Trophoblast cell (in vitro differentiated cells and primary cell): ENCODE data around the gene CFAP92.

ENCODE experiments used
- DNase-seq, 2 donors: peaks; one replicate each; pipeline ENCODE4 v3.0.0-alpha.2; 2016
- H2AFZ ChIP-seq: 2 replicates; pipeline ENCODE4 v1.6.1; 2013; ENCODE audit warnings: low read length, moderate library complexity, mild to moderate bottlenecking; ENCODE audit not compliant: insufficient read depth, poor library complexity
- H2AK5ac ChIP-seq: 2 replicates; pipeline ENCODE4 v1.6.1; 2013; ENCODE audit warnings: mild to moderate bottlenecking, low read length
- H2BK120ac ChIP-seq: 2 replicates; pipeline ENCODE4 v1.6.1; 2013; ENCODE audit warnings: low read length, mild to moderate bottlenecking, moderate library complexity; ENCODE audit not compliant: insufficient read depth, poor library complexity
- H2BK12ac ChIP-seq: 2 replicates; pipeline ENCODE4 v1.6.1; 2013; ENCODE audit warnings: mild to moderate bottlenecking, low read length, moderate library complexity
- H2BK5ac ChIP-seq: 2 replicates; pipeline ENCODE4 v1.6.1; 2013; ENCODE audit warnings: low read length, low read depth, moderate library complexity, mild to moderate bottlenecking; ENCODE audit not compliant: poor library complexity
- H3K14ac ChIP-seq: 2 replicates; pipeline ENCODE4 v1.6.1; 2013; ENCODE audit warnings: mild to moderate bottlenecking, low read length
- H3K18ac ChIP-seq: 2 replicates; pipeline ENCODE4 v1.6.1; 2013; ENCODE audit warnings: mild to moderate bottlenecking, low read length
- H3K23ac ChIP-seq: 2 replicates; pipeline ENCODE4 v1.6.1; 2013; ENCODE audit warnings: low read length
- H3K27ac ChIP-seq: 2 replicates; pipeline ENCODE4 v1.5.1; 2013; ENCODE audit warnings: low read depth, mild to moderate bottlenecking, inconsistent platforms, low read length, moderate library complexity
- H3K27me3 ChIP-seq: 2 replicates; pipeline ENCODE4 v1.6.1; 2013; ENCODE audit warnings: inconsistent platforms, mild to moderate bottlenecking, low read length, moderate library complexity; ENCODE audit not compliant: insufficient read depth
- H3K36me3 ChIP-seq, 2 experiments: 1 replicate in 1 of 2; 2 replicates in 1 of 2; pipeline ENCODE4 v1.6.1; 2013; ENCODE audit warnings: low read length in 2 of 2, mild to moderate bottlenecking in 2 of 2, moderate library complexity in 1 of 2; ENCODE audit not compliant: insufficient read depth in 2 of 2, control insufficient read depth in 1 of 2
- H3K4ac ChIP-seq: 2 replicates; pipeline ENCODE4 v1.6.1; 2013; ENCODE audit warnings: low read depth, mild to moderate bottlenecking, low read length, moderate library complexity
- H3K4me1 ChIP-seq, 2 experiments: 1 replicate in 1 of 2; 2 replicates in 1 of 2; pipeline ENCODE4 v1.6.1; 2013; ENCODE audit warnings: low read length in 2 of 2, mild to moderate bottlenecking in 2 of 2, moderate library complexity in 1 of 2; ENCODE audit not compliant: insufficient read depth in 2 of 2, control insufficient read depth in 1 of 2
- H3K4me2 ChIP-seq: 2 replicates; pipeline ENCODE4 v1.6.1; 2013; ENCODE audit warnings: inconsistent platforms, mild to moderate bottlenecking, low read length, moderate library complexity
- H3K4me3 ChIP-seq: 2 replicates; pipeline ENCODE4 v1.5.1; 2013; ENCODE audit warnings: mild to moderate bottlenecking, low read depth, low read length, inconsistent platforms
- H3K79me1 ChIP-seq: one replicate; pipeline ENCODE4 v1.6.1; 2013; ENCODE audit warnings: low read length
- H3K79me2 ChIP-seq: 2 replicates; pipeline ENCODE4 v1.6.1; 2013; ENCODE audit warnings: low read length, mild to moderate bottlenecking; ENCODE audit not compliant: control insufficient read depth, insufficient read depth, poor library complexity
- H3K9ac ChIP-seq: 2 replicates; pipeline ENCODE4 v1.6.1; 2013; ENCODE audit warnings: mild to moderate bottlenecking, low read length
- H3K9me3 ChIP-seq: 2 replicates; pipeline ENCODE4 v1.6.1; 2013; ENCODE audit warnings: low read depth, mild to moderate bottlenecking, control low read depth, inconsistent platforms, low read length; ENCODE audit not compliant: insufficient read depth
- H4K12ac ChIP-seq: 2 replicates; pipeline ENCODE4 v1.6.1; 2013; ENCODE audit warnings: low read depth, mild to moderate bottlenecking, low read length, moderate library complexity
- H4K8ac ChIP-seq: 2 replicates; pipeline ENCODE4 v1.6.1; 2013; ENCODE audit warnings: low read depth, mild to moderate bottlenecking, low read length, moderate library complexity
- H4K91ac ChIP-seq: one replicate; pipeline ENCODE4 v1.6.1; 2013; ENCODE audit warnings: low read depth, mild to moderate bottlenecking, low read length, moderate library complexity
- WGBS: extraction: QIAGEN DNeasy Blood & Tissue Kit; methylation state at CpG from one replicate; pipeline ENCODE4 v1.1.7; 2013; ENCODE audit warnings: missing lambda C conversion rate; ENCODE audit not compliant: insufficient read length, insufficient coverage; ENCODE audit errors: extremely low coverage; 5-methylcytosine and 5-hydroxymethylcytosine counted together

Gene CFAP92

GRCh38 chr3:128907706-128908445 is 86.0 kb downstream of the CFAP92 start:
- Histone ChIP-seq H3K18ac (no peak overlapping the region), H3K4me3 (no peak overlapping the region), H3K36me3 (peaks cover 88 to 96% of the 10 kb centered on the region in 2 experiments), H3K4me1 (no peaks in the 10 kb centered on the region), H3K4ac (no peak overlapping the region), H2BK120ac (no peak overlapping the region), H4K12ac (no peak overlapping the region), H3K79me2 (no peaks in the 10 kb centered on the region), H2BK5ac (no peak overlapping the region), H3K27ac (no peak overlapping the region), H2AK5ac (no peak overlapping the region), H3K9me3 (no peaks in the 10 kb centered on the region), H3K9ac (no peak overlapping the region), H3K27me3 (no peaks in the 10 kb centered on the region), H3K14ac (no peak overlapping the region), H3K4me2 (no peak overlapping the region), H4K91ac (no peak overlapping the region), H4K8ac (no peak overlapping the region), H3K79me1 (no peaks in the 10 kb centered on the region), H2BK12ac (no peak overlapping the region), H3K23ac (no peak overlapping the region), H2AFZ (no peak overlapping the region)
- no peak for DNase-seq
- WGBS: no CpG with 5 or more reads among the region's 15 CpGs

DNA sequence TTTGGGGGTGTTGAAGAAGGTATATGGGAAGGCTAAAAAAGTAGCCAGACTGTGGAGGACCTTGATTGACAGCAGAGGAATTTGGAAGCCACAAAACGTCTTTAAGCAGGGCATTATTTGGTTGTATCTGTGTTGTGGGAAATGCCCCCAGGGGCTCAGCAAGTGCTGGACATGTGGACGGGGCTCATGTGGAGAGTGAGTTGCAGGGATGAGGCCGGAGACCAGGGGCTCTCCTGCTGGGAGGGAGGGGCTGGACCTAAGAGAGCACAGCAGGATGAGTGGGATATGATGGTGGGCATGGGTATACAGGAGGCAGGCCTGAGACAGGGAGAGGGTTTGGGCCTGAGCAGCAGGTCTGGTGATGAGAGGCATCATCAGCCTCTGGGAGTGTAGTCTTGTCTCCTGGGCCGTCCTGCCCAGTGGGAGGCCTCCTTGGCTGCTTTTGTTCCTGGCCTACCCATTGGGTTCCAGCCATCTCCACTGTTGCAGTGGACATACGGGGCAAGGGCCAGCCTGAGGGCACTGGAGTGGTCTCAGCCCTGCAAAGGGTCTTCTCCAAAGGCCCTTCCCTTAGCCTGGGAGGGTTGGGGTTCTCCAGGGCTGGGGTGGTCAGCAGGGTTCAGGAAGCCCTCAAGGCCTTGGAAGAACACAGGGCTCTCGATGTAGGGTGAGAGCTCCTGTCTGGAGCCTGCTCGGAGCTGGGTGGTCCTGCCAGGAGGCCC is 86.9 kb downstream of the CFAP92 start:
- H3K9ac ChIP-seq: no peak overlapping the region
- H2BK5ac ChIP-seq: no peak overlapping the region
- H3K23ac ChIP-seq: no peak overlapping the region
- H3K4me3 ChIP-seq: no peak overlapping the region
- H2BK120ac ChIP-seq: no peak overlapping the region
- H4K12ac ChIP-seq: no peak overlapping the region
- H3K4ac ChIP-seq: no peak overlapping the region
- H4K91ac ChIP-seq: no peak overlapping the region
- H3K27me3 ChIP-seq: no peaks in the 10 kb centered on the region
- H3K27ac ChIP-seq: no peak overlapping the region
- H3K9me3 ChIP-seq: peaks cover 2% of the 10 kb centered on the region
- no peak overlapping the region for H2AK5ac ChIP-seq
- H2BK12ac ChIP-seq: no peak overlapping the region
- no peak overlapping the region for H3K14ac ChIP-seq
- no peaks in the 10 kb centered on the region for H3K4me1 ChIP-seq
- H4K8ac ChIP-seq: no peak overlapping the region
- H3K79me1 ChIP-seq: no peaks in the 10 kb centered on the region
- H2AFZ ChIP-seq: no peak overlapping the region
- H3K18ac ChIP-seq: no peak overlapping the region
- DNase-seq: no peak
- peaks cover 87 to 96% of the 10 kb centered on the region in 2 experiments for H3K36me3 ChIP-seq
- no peak overlapping the region for H3K4me2 ChIP-seq
- no peaks in the 10 kb centered on the region for H3K79me2 ChIP-seq
- no CpG with 5 or more reads among the region's 7 CpGs for WGBS

DNA sequence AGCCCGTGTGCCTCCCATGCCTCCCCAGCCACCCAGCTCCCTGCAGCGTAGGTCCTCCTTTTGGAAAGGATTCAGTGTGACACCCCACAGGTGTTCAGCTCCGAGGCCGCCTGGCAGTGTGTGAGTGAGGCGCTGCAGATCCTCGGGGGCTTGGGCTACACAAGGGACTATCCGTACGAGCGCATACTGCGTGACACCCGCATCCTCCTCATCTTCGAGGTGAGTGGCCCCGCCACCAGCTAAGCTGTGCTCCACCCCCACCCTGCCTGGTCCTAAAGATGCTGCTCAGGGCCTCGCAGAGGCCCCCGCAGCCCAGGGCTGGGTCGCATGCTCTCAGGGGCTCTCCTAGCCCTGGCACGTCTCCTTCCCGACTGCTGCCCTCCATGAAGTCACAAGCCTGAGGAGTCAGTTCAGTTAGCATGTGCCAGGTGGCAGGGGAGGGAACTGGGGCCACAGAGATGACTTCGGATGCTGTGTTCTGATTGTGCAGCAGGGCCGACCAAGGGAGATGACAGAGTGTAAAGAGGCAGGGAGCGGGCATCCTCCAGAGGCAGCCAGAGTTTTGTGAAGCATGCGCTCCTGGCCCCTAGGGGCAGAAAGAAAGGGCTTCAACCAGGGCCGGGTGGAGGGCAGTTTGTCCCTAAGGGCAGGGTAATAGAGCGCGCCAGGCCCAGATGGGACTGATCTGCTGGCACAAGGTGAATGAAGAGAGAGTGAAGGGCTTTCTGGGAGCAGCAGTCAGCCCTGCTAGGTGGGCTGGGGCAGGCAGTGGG is 87.7 kb downstream of the CFAP92 start:
- H3K27ac ChIP-seq: no peak overlapping the region
- no peak overlapping the region for H3K4me2 ChIP-seq
- no peaks in the 10 kb centered on the region for H3K79me1 ChIP-seq
- no peaks in the 10 kb centered on the region for H3K4me1 ChIP-seq
- H2BK120ac ChIP-seq: no peak overlapping the region
- no peak overlapping the region for H3K23ac ChIP-seq
- H3K14ac ChIP-seq: no peak overlapping the region
- H3K4ac ChIP-seq: no peak overlapping the region
- H3K18ac ChIP-seq: no peak overlapping the region
- no peak overlapping the region for H2BK12ac ChIP-seq
- no peak overlapping the region for H3K4me3 ChIP-seq
- H4K12ac ChIP-seq: no peak overlapping the region
- no peaks in the 10 kb centered on the region for H3K79me2 ChIP-seq
- no peak overlapping the region for H4K8ac ChIP-seq
- H3K27me3 ChIP-seq: no peaks in the 10 kb centered on the region
- no peak overlapping the region for H4K91ac ChIP-seq
- H2AK5ac ChIP-seq: no peak overlapping the region
- H2AFZ ChIP-seq: no peak overlapping the region
- no CpG with 5 or more reads among the region's 25 CpGs for WGBS
- H3K9ac ChIP-seq: no peak overlapping the region
- H3K36me3 ChIP-seq: peaks cover 84 to 94% of the 10 kb centered on the region in 2 experiments
- DNase-seq: no peak
- H2BK5ac ChIP-seq: no peak overlapping the region
- H3K9me3 ChIP-seq: peaks cover 2% of the 10 kb centered on the region

DNA sequence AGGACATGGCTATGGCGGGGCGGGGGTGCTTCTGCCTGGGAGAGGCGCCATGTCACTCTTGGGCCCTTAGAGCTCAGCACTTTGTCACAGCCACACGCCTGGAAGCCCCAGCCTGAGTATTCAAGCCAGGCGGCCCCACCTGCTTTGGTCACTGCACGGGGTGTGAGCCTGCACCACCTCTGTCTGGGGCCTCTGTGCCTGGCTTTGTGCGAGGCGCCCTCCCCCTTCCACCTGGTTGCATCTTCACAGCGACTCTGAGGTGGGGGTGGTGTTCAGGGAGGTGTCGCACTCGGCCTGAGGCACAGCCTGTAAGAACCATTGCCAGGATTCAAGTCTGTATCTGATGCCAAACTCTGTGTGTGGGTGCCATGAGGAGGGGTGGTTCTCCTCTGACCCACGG is 90.4 kb downstream of the CFAP92 start:
- Histone ChIP-seq H3K4ac (no peak overlapping the region), H3K4me3 (no peak overlapping the region), H3K4me2 (no peak overlapping the region), H2BK12ac (no peak overlapping the region), H4K8ac (no peak overlapping the region), H3K36me3 (peaks cover 72 to 90% of the 10 kb centered on the region in 2 experiments), H2BK5ac (no peak overlapping the region), H4K91ac (no peak overlapping the region), H3K18ac (no peak overlapping the region), H2BK120ac (no peak overlapping the region), H4K12ac (no peak overlapping the region), H3K9ac (no peak overlapping the region), H2AFZ (no peak overlapping the region), H3K23ac (no peak overlapping the region), H3K27me3 (no peaks in the 10 kb centered on the region), H2AK5ac (no peak overlapping the region), H3K9me3 (peaks cover 2% of the 10 kb centered on the region), H3K27ac (no peak overlapping the region), H3K14ac (no peak overlapping the region), H3K4me1 (no peaks in the 10 kb centered on the region), H3K79me1 (no peaks in the 10 kb centered on the region), H3K79me2 (no peaks in the 10 kb centered on the region)
- no CpG with 5 or more reads among the region's 12 CpGs for WGBS
- DNase-seq: no peak
